ENCODE data around the gene MTF1.

Gene MTF1

DNA sequence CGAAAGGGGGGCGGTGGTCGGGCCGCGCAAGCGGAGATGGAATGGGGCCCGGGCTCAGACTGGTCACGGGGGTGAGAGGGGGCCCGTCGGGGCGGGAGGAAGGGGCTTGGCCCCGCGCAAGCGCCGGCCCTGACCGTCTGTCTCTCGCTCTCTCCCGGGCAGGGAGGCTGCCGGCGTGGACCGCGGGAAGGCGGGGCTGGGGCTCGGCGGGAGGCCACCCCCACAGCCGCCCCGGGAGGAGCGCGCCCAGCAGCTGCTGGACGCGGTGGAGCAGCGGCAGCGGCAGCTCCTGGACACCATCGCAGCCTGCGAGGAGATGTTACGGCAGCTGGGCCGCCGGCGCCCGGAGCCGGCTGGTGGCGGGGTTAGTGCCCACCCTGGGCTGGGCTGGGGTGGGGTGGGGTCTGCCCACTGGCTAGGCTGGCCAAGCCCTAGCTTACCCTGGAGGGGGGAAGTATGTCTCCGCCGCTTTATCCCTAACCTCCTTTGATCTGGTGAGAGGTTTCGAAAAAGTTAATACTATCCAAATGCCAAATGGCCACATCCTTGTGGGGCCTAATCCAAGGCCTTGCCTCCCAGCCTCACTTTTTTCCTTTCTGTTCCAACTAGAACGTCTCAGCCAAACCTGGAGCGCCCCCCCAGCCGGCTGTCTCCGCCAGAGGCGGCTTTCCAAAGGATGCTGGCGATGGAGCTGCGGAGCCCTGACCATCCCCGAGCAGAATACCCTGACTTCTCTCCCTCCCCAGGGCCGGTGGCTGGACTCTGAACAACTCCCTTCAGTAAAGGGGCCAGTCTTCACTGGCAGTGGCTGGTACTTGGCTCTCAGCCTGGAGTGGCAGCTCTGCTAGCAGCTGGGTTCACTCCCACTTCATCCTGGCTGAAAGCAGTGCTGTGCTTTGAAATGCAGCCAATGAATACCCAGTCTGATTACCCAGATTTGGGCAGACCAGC lies 50.7 kb downstream of the MTF1 start:
- H3K9me3 Mint-ChIP-seq = no peaks in the 10 kb centered on the region
- H3K27ac Mint-ChIP-seq = peak overlapping the region; percentile 96
- H3K36me3 Mint-ChIP-seq = peaks cover 35% of the 10 kb centered on the region
- H3K4me3 Mint-ChIP-seq = peak overlapping the region; percentile 97
- no peaks in the 10 kb centered on the region for H3K27me3 Mint-ChIP-seq
- CTCF ChIA-PET = interaction anchor here (0.6 to 3.2 kb wide), 3 partner anchors 52 to 334 kb away, joined by 3 to 18 read pairs (median 4); partner anchors contain the start of genes MTF1 and ZC3H12A
- peaks cover 34% of the 10 kb centered on the region for H3K4me1 Mint-ChIP-seq
- no peak for DNase-seq

DNA sequence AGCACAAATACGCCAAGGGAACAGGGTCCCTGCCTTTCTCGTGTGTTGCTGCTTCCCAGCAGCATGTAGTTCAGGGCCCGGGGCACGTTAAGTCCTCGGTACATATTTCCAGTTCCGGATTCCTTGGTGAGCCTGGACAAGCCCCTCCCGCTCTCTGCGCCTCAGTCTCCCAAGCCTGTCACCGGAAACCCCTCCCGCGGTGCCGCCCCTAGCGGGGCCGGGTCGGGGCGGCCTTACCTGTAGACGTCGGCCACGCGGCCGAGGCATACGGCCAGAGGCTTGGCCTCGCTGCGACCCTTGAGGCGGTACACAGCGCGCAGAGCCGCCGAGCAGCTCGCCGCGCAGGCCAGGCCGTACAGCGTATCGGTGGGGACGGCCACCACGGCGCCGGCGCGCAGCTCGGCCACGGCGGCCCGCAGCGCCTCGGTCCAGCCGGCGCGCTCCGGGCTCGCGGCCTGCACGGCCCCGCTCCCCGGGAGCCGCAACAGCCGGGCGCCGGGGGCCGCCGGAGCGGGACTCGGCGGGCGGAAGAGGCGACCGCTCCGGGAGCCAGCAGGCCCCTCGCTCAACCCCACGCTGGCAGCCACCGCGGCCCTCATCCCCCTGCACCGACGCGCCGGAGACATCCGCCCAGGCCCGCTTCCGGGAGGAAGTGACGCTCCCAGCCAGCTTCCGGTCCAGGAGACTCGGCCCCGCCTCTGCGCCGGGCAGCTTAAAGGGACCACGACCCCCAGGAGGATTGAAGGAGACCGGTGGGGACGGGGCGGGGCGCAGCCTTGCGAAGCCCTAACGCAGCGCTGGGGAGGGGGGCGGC lies 51.6 kb downstream of the MTF1 start, which contains the start of the genes C1orf122 and YRDC:
TSS of gene C1orf122 (plus strand) at position 236 of the 814 bp plus-strand sequence. CDS start 615 bp downstream, outside the sequence.
TSS of gene YRDC (minus strand) at position 654 of the 814 bp plus-strand sequence. CDS start at position 626, 28 bp downstream.
- Mint-ChIP-seq H3K27ac (peak within 1 kb of the TSS; percentile 96), H3K4me1 (peaks cover 34% of the 10 kb centered on the region), H3K27me3 (no peaks in the 10 kb centered on the region), H3K36me3 (peaks cover 40% of the 10 kb centered on the region), H3K4me3 (peak within 1 kb of the TSS; percentile 97), H3K9me3 (no peaks in the 10 kb centered on the region)
- CTCF ChIA-PET = interaction anchor here (0.6 to 3.2 kb wide), 3 partner anchors 44 to 333 kb away, joined by 4 to 18 read pairs (median 4); partner anchors contain the start of genes MTF1 and ZC3H12A
- peak; percentile 96 for DNase-seq

DNA sequence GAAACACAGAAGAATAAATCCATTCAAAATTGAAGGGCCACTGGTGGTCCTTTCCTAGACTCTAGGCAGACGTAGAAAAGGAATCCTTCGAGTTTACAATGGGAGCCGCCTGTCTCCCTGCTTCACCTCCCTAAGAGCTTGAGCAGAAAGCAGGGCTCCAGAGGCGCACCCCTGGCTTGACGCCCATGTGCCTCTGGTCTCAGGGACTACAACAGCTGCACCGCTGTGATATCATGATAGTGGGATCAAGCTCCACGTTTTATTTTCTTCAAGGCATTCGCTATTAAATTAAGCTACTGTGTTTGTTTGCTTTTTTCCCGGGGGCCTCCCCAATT lies 52.2 kb downstream of the MTF1 start:
- H3K27me3 Mint-ChIP-seq = no peaks in the 10 kb centered on the region
- CTCF ChIA-PET = interaction anchor here (0.6 to 3.2 kb wide), 2 partner anchors 53 to 1598 kb away, joined by 4 to 18 read pairs; partner anchors contain the start of gene MTF1

DNA sequence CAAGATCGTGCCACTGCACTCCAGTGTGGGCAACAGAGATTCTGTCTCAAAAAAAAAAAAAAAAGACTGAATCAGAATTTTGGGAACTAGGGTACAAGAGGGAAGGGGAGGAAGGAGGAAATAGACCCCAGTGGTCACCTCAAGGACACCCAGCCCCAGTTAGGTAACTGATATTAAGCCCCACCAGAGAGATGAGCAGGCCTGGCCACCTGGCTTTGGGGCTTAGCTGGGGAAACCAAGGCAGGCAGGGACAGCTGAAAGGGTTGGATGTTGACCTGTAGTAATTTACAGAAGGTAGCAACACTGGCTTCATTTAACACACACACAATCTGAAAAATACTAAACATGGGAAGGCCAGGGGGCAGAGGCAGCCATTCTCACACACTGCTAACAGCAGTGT lies 57.0 kb downstream of the MTF1 start:
- H3K9me3 Mint-ChIP-seq = no peaks in the 10 kb centered on the region
- CTCF ChIA-PET = no interaction called here
- DNase-seq = no peak
- no peaks in the 10 kb centered on the region for H3K27me3 Mint-ChIP-seq
- H3K4me3 Mint-ChIP-seq = no peak overlapping the region
- H3K36me3 Mint-ChIP-seq = peaks cover 48% of the 10 kb centered on the region
- H3K4me1 Mint-ChIP-seq = peaks cover 16% of the 10 kb centered on the region
- no peak overlapping the region for H3K27ac Mint-ChIP-seq

More for the DNA sequence above, 52.2 kb downstream of the MTF1 start:
- Mint-ChIP-seq H3K36me3 (peaks cover 45% of the 10 kb centered on the region), H3K27ac (peak overlapping the region; percentile 83), H3K9me3 (no peaks in the 10 kb centered on the region), H3K4me3 (peak overlapping the region; percentile 83), H3K4me1 (peaks cover 34% of the 10 kb centered on the region)
- DNase-seq = no peak

DNA sequence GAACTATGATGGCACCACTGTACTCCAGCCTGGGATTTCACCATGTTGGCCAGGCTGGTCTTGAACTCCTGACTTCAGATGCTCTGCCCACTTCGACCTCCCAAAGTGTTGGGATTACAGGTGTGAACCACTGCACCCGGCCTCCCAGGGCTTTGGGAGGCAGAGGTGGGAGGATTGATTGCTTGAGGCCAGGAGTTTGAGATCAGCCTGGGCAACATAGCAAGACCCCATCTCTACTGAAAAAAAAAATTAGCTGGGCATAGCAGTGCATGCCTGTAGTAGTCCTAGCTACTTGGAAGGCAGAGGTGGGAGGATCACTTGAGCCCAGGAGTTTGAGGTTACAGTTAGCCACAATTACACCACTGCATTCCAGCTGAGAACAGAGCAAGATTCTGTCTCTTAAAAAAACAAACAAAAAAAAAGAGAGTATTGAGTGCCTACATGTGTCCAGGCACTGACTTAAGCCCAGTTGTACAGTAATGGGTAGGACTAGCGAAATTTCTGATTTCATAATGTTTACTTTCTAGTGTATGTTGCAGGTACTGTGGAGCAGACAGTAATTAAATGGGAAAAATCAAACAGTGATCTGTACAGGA lies 61.5 kb downstream of the MTF1 start:
- peaks cover 32% of the 10 kb centered on the region for H3K27me3 Mint-ChIP-seq
- DNase-seq = no peak
- H3K4me3 Mint-ChIP-seq = no peak overlapping the region
- peaks cover 16% of the 10 kb centered on the region for H3K36me3 Mint-ChIP-seq
- H3K9me3 Mint-ChIP-seq = no peaks in the 10 kb centered on the region
- H3K4me1 Mint-ChIP-seq = peaks cover 16% of the 10 kb centered on the region
- no peak overlapping the region for H3K27ac Mint-ChIP-seq
- CTCF ChIA-PET = interaction anchor here (1.0 kb wide), 1 partner anchor 12 kb away, joined by 3 read pairs; no protein-coding TSS in a partner anchor

DNA sequence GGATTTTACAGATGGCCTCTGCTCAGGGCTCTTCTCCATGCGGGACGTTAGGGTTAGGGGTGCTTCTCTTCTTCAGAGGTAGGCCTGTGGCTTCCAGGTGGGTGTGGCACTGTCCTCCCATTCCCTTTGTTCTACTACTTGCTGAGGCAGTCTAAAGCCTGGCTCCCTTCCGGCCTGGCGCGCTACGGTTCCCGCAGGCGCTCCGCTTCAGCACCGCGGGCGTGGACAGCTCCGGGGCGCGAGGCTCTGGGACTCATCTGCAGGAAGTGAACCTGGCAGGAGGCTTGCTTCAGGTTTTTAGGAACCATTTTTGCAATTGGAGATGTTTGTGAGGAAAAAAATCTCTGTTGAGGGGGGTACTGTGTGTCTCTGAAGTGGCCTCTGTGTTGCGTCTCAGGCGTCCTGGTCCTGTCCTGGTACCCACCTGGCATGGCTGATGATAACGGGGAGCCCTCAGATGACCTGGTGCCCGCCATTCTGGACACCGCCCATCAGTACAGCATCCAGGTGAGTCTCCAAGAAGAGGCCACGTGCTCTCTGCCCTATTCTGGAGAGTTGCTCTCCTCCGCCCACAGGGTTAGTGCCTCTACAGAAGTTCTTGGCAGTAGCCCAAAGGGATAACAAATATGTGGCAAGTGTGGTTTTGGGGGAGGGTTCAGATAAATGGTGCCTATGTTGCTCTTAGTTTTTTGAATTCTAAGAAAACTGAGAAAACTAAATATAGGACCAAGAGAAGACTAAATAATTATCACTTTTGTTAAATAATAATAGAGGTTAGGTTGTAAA lies 63.9 kb downstream of the MTF1 start:
- peaks cover 55% of the 10 kb centered on the region for H3K27me3 Mint-ChIP-seq
- H3K27ac Mint-ChIP-seq = no peak overlapping the region
- H3K36me3 Mint-ChIP-seq = peaks cover 6% of the 10 kb centered on the region
- peak; percentile 72 for DNase-seq
- peaks cover 16% of the 10 kb centered on the region for H3K4me1 Mint-ChIP-seq
- H3K9me3 Mint-ChIP-seq = no peaks in the 10 kb centered on the region
- H3K4me3 Mint-ChIP-seq = peak overlapping the region; percentile 65
- CTCF ChIA-PET = interaction anchor here (0.7 kb wide), 1 partner anchor 32 kb away, joined by 3 read pairs; no protein-coding TSS in a partner anchor

DNA sequence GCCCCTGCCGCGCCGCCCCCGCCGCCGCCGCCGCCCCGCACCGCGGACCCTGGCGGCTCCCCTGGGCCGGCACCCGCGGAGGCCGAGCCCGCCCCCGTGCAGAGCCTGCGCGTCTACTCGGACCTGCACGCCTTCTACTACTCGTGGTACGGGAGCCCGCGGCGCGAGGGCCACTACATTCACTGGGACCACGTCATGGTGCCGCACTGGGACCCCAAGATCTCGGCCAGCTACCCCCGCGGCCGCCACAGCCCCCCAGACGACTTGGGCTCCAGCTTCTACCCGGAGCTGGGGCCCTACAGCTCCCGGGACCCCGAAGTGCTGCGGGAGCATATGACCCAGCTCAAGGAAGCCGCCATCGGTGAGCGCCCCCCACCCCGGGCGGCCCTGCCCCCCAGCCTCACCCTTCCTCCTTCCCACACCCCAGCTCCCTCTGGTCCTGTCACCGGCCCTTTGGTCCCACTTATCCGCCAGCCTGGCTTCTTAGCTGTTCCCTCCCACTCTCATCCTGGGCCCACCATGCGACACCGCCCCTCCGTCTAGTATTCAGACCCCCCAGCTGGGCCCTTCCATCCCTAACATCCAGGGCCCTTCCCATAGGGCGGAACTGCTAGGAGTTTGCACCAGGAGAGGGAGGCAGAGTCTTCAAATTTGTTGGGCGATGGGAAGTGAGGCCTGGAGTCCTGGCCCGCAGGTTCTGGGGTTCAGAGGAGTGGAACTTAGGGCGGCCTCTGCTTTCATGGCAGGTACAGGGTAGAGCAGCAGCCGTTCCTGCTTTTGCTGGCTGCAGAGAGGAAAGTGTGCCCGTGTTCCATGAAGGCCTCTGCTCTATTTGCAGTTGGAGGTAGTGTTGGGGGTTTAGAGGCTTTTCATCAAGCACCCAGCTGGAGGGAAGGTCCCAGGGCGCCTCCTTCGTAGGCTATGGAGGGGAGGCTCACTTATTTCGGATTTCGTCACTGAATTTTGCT lies 64.7 kb downstream of the MTF1 start:
- CTCF ChIA-PET = interaction anchor here (0.7 kb wide), 1 partner anchor 33 kb away, joined by 3 read pairs; no protein-coding TSS in a partner anchor
- Mint-ChIP-seq H3K9me3 (no peaks in the 10 kb centered on the region), H3K36me3 (peaks cover 3% of the 10 kb centered on the region), H3K4me3 (peak overlapping the region; percentile 65), H3K27me3 (peaks cover 62% of the 10 kb centered on the region), H3K27ac (no peak overlapping the region), H3K4me1 (peaks cover 16% of the 10 kb centered on the region)
- DNase-seq = no peak

DNA sequence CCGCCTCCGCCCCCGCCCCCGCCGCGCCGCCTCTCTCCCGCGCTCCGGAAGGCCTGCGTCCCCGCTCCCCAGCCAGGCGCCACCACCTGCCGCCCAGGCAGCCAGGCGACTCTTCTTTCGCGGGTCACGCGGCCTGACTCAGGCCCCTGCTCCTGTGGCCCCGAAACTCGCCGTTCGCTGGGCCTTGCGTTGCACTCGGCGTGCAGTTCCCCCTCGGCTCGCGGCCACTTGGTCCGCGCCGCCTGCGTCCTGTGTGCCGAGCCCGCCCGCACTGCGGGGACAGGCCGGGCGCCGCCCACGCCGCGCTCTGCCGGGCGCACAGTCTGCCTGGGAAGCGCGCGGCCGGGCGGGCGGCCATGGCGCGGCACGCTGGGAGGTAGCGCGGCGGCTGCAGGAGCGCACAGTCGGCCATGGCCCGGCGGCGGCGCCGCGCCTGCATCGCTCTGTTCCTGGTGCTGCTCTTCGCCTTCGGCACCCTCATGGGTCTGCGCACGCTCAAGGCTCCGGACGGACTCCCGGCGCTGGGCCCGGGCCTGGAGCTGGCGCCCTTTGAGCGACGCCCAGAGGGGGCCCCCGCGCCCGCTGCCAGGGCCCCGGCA lies 65.5 kb downstream of the MTF1 start, which contains the start of gene MANEAL:
TSS of gene MANEAL (plus strand) at position 75 of the 599 bp plus-strand sequence. CDS start at position 411, 336 bp downstream.
- peak; percentile 47 for DNase-seq
- Mint-ChIP-seq H3K27ac (no peak within 1 kb of the TSS), H3K36me3 (no peaks in the 10 kb centered on the region), H3K4me1 (peaks cover 16% of the 10 kb centered on the region), H3K27me3 (peaks cover 65% of the 10 kb centered on the region), H3K9me3 (no peaks in the 10 kb centered on the region), H3K4me3 (peak within 1 kb of the TSS; percentile 65)
- CTCF ChIA-PET = no interaction called here

DNA sequence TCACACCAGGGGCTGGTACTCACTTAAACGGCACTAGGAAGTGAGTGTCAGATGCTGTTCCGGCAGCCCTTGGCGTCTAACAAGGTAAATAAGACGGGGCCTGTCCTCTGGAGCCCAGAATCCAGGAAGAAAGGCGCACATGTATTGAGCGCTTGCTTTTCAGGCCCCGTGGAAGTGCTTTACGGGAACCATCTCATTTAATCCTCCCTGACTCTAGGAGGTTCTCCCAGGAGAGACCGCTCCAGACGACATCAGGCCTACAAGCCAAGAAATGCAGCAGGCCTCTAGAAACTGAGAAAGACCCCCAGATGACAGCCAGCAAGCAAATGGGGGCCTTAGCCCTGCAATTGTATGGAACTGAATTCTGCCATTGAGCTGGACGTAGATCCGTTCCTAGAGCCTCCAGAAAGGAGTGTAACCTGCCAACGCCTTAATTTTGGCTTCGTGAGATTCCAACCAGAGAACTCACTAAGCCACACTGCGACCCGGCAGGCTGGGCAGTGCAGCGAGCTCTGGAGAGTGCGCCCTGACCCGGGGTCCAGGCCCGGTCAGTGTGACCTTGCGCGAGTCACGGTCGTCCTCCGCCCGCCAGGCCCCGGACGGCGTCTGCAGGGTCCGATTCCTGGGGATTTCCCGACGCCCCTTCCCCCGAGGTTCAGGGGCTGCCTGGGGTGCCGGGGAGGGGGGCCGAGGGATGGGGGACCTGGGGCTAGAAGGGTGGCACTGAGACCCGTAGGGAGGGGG lies 66.3 kb downstream of the MTF1 start:
- DNase-seq = no peak
- H3K27ac Mint-ChIP-seq = no peak overlapping the region
- H3K4me3 Mint-ChIP-seq = peak overlapping the region; percentile 26
- H3K27me3 Mint-ChIP-seq = peaks cover 69% of the 10 kb centered on the region
- H3K36me3 Mint-ChIP-seq = no peaks in the 10 kb centered on the region
- H3K4me1 Mint-ChIP-seq = peaks cover 16% of the 10 kb centered on the region
- H3K9me3 Mint-ChIP-seq = no peaks in the 10 kb centered on the region
- CTCF ChIA-PET = no interaction called here

DNA sequence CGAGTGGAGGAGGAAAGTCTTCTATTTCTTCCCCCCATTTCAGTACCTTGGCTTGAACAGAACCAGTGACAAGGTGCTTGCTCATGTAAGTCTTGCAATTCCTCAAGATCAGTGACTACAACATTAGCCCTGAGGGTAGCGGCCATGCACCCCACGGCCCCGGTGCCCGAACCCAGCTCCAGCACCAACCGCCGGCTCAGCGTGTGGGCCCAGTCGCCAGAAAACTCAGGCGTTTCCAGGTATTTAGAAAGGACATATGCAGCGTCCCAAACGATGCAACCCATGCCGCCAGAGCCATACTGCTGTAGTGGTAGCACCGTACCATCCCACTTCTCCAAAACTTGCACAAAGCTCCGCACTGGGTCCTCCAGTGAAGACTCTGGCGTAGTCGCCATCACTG lies 76.9 kb downstream of the MTF1 start:
- H3K4me3 Mint-ChIP-seq = no peak overlapping the region

DNA sequence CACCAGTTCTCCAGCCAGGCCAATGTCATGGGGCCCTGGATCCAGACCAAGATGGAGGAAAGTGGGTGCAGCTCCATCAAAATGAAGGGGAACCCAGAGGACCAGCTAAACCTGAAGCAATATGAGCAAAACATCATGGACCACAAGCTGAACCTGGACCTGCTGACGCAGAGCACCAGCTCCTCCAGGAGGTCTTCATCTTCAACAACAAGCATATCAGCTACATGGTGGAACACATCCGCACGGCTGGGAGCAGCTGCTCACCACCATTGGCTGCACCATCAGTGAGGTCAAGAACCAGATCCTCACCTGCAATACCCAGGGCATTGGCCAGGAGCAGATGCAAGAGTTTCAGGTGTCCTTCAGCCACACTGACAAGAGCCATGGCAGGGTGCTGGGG lies 80.7 kb downstream of the MTF1 start:
- H3K4me1 Mint-ChIP-seq = no peaks in the 10 kb centered on the region
- peaks cover 26% of the 10 kb centered on the region for H3K27me3 Mint-ChIP-seq
- CTCF ChIA-PET = no interaction called here
- no peaks in the 10 kb centered on the region for H3K36me3 Mint-ChIP-seq
- H3K27ac Mint-ChIP-seq = no peak overlapping the region
- no peak overlapping the region for H3K4me3 Mint-ChIP-seq
- no peaks in the 10 kb centered on the region for H3K9me3 Mint-ChIP-seq
- no peak for DNase-seq

More for the DNA sequence above, 76.9 kb downstream of the MTF1 start:
- CTCF ChIA-PET = no interaction called here
- Mint-ChIP-seq H3K27ac (no peak overlapping the region), H3K36me3 (no peaks in the 10 kb centered on the region), H3K4me1 (no peaks in the 10 kb centered on the region), H3K9me3 (no peaks in the 10 kb centered on the region), H3K27me3 (peaks cover 33% of the 10 kb centered on the region)
- DNase-seq = no peak

Data from activated naive CD4-positive, alpha-beta T cell treated with anti-CD3 and anti-CD28 coated beads, Interleukin-2, amount 10 ng/mL, durations not matched to agents 7 days and 5 days (primary cell).